Common myeloid progenitor, CD34-positive (primary cell): Measurements from ENCODE around the gene TJP3.
"Not testable (repeated sequence)": the region's sequence is repeated elsewhere in the genome, so short reads cannot be mapped to it uniquely, and the experiment has no call there.

Source experiments
- CTCF ChIA-PET: fragments of 350-600 bp; sonication (Branson Sonifier 250); formaldehyde crosslinking; loops from one replicate; lab custom pipeline; 2021; ENCODE audit warnings: antibody characterized with exemption; lab: Charles Lee
- POLR2A ChIA-PET: fragments of 350-600 bp; sonication (Branson Sonifier 250); formaldehyde crosslinking; loops from one replicate; lab custom pipeline; 2021; ENCODE audit warnings: antibody characterized with exemption; lab: Charles Lee
- DNase-seq, 3 donors: peaks; one replicate each; pipeline versions ENCODE4 v3.0.0 to v3.0.0-alpha.2; 2013
- H3K27ac ChIP-seq, 2 experiments: 1 replicate in 1 of 2; 2 replicates in 1 of 2; pipeline ENCODE4 v1.7.0; 2013; ENCODE audit warnings: inconsistent platforms in 2 of 2, low read length in 2 of 2, mild to moderate bottlenecking in 2 of 2, low read depth in 1 of 2, moderate library complexity in 1 of 2; ENCODE audit not compliant: severe bottlenecking in 2 of 2, insufficient read depth in 1 of 2, poor library complexity in 1 of 2
- H3K27me3 ChIP-seq, 5 experiments: replicated peaks in 2 of 5; 1 replicate in 3 of 5; 2 replicates in 2 of 5; pipeline versions ENCODE4 v1.6.1 to v1.7.0; 2013; ENCODE audit warnings: low read length in 4 of 5, mild to moderate bottlenecking in 2 of 5, moderate library complexity in 2 of 5, inconsistent platforms in 1 of 5; ENCODE audit not compliant: insufficient read depth in 5 of 5, control insufficient read depth in 4 of 5
- H3K36me3 ChIP-seq, 4 experiments: 1 replicate in 2 of 4; 2 replicates in 2 of 4; pipeline versions ENCODE4 v1.6.1 to v1.7.0; 2013; ENCODE audit warnings: low read length in 3 of 4, control low read depth in 1 of 4, mild to moderate bottlenecking in 1 of 4; ENCODE audit not compliant: control insufficient read depth in 4 of 4, insufficient read depth in 4 of 4
- H3K4me1 ChIP-seq, 4 experiments: 1 replicate in 3 of 4; 2 replicates in 1 of 4; pipeline versions ENCODE4 v1.6.1 to v1.7.1; 2013; ENCODE audit warnings: low read length in 3 of 4, mild to moderate bottlenecking in 3 of 4, control low read depth in 1 of 4, inconsistent platforms in 1 of 4, moderate library complexity in 1 of 4; ENCODE audit not compliant: control insufficient read depth in 4 of 4, insufficient read depth in 4 of 4; ENCODE audit errors: control extremely low read depth in 1 of 4
- H3K4me3 ChIP-seq, 7 experiments: 1 replicate in 4 of 7; 2 replicates in 3 of 7; pipeline versions ENCODE4 v1.5.1 to v1.7.0; 2013; ENCODE audit warnings: mild to moderate bottlenecking in 7 of 7, low read length in 6 of 7, moderate library complexity in 6 of 7, inconsistent platforms in 2 of 7, low read depth in 2 of 7, control low read depth in 1 of 7; ENCODE audit not compliant: insufficient read depth in 4 of 7, control insufficient read depth in 1 of 7; ENCODE audit errors: extremely low read depth in 1 of 7
- H3K9me3 ChIP-seq, 5 experiments: 1 replicate in 4 of 5; 2 replicates in 1 of 5; pipeline versions ENCODE4 v1.6.1 to v1.7.1; 2013; ENCODE audit warnings: low read length in 4 of 5, mild to moderate bottlenecking in 2 of 5, inconsistent platforms in 1 of 5, low read depth in 1 of 5, moderate library complexity in 1 of 5; ENCODE audit not compliant: control insufficient read depth in 4 of 5, insufficient read depth in 2 of 5; ENCODE audit errors: control extremely low read depth in 1 of 5
- WGBS: methylation state at CpG from one replicate; pipeline ENCODE4 v1.1.5; 2013; ENCODE audit not compliant: insufficient coverage; 5-methylcytosine and 5-hydroxymethylcytosine counted together

Gene TJP3

DNA sequence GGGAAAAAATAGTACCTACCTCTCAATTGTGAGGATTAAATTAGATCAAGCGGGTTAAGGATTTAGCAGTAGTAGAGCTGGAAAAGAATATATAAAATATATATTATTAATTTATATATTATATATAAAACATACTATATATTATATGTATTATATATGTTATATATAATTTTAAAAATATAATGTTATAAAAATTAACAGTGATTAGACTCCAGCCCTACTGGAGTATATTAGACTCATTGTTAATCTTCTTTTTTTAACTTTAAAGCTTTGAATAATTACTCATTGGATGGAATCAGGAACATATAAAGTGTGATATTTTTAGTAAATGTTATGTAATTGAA lies 53.9 kb downstream of the TJP3 start:
- no CpG with 5 or more reads among the region's 1 CpG for WGBS
- H3K27me3 ChIP-seq: no peaks in the 10 kb centered on the region
- no peak for DNase-seq
- peak overlapping the region in 3 of 7 experiments; percentile 92 to 97 (median 95) for H3K4me3 ChIP-seq
- H3K9me3 ChIP-seq: no peaks in the 10 kb centered on the region
- H3K4me1 ChIP-seq: peaks cover 4 to 20% (median 15%) of the 10 kb centered on the region in 4 experiments
- ChIA-PET CTCF (interaction anchor here (0.6 to 2.7 kb wide), 14 partner anchors 10 to 223 kb away, joined by 3 to 14 read pairs (median 4); partner anchors contain the start of genes EEF2 and RAX2), POLR2A (interaction anchor here (0.8 to 1.4 kb wide), 4 partner anchors 18 to 208 kb away, joined by 3 to 10 read pairs (median 3); no protein-coding TSS in a partner anchor)
- H3K27ac ChIP-seq: peak overlapping the region; percentile 99 to 100
- H3K36me3 ChIP-seq: peaks cover 0 to 31% (median 21%) of the 10 kb centered on the region in 4 experiments

DNA sequence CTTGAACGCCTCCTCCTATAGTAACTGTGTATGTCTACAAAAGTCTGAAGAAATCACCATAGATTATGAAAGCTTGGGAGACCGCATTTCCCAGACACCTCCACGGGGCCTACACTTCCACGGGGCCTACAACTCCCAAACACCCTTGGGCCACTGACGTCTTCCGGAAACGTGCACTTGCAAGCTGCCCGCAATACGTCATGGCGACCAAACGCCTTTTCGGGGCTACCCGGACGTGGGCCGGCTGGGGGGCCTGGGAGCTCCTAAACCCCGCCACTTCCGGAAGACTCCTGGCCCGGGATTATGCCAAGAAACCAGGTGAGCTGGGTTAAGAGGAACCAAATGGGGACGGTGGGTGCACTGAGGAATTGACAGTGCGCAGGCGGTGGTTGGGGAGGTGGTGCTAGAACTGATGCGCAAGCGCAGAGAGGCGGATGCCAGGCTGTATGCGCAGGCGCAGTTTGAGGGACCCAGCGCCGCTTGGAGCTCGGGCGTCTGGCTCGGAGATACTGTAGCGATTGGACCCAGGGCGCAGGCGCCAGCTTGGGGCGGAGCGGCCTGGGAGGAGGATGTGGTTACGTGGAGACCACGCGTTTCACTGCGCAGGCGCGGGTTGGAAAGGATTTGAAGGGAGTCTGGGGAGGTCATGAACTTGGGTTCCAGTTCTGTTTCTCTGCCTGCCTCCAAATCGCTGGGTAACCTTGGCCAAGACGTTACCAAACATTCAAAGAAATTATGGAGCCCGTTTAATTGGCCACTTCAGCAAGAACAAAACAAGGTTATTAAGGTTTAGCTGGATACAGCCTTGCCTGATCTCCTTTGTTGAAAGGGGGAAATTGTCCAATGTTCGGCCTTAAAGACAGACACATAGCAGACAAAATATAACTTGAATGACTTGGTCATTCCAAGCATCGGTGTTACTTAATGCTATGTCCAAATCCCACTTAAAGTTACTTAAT lies 54.6 kb downstream of the TJP3 start, which contains the start of gene MRPL54:
Gene MRPL54, plus strand, starts transcription at position 182 of the 959 bp plus-strand sequence. Its CDS starts 19 bp downstream, at position 201.
- peak within 1 kb of the TSS; percentile 80 to 97 (median 92) for H3K4me3 ChIP-seq
- ChIA-PET POLR2A (interaction anchor here (0.6 to 1.4 kb wide), 7 partner anchors 8 to 223 kb away, joined by 3 to 10 read pairs (median 3); partner anchors contain the start of gene EEF2), CTCF (interaction anchor here (0.6 to 2.7 kb wide), 16 partner anchors 9 to 223 kb away, joined by 3 to 14 read pairs (median 3); partner anchors contain the start of genes EEF2 and RAX2)
- H3K4me1 ChIP-seq: peaks cover 4 to 20% (median 15%) of the 10 kb centered on the region in 4 experiments
- H3K36me3 ChIP-seq: peaks cover 0 to 36% (median 26%) of the 10 kb centered on the region in 4 experiments
- peak; percentile 99 for DNase-seq
- WGBS: 1% methylated on average over 32 of the region's 47 CpGs
- no peaks in the 10 kb centered on the region for H3K27me3 ChIP-seq
- peak within 1 kb of the TSS; percentile 99 to 100 for H3K27ac ChIP-seq
- no peaks in the 10 kb centered on the region for H3K9me3 ChIP-seq

DNA sequence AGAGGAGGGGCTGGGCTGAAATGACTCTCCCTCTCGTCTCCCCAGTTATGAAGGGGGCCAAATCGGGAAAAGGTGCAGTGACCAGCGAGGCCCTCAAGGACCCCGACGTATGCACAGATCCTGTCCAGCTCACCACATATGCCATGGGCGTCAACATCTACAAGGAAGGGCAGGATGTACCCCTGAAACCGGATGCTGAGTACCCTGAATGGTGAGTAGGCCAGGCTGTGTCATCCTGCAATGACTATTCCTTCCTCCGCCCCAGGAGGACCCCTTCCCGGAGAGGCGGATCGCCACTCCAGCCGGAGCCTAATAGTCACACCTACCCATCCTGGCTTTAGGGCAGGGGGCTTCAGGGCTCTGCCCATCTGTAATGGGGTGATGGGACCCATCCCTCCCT lies 56.9 kb downstream of the TJP3 start:
- ChIA-PET CTCF (no interaction called here), POLR2A (no interaction called here)
- Histone ChIP-seq H3K4me3 (no peak overlapping the region), H3K27ac (no peak overlapping the region), H3K36me3 (peaks cover 0 to 31% (median 27%) of the 10 kb centered on the region in 4 experiments), H3K4me1 (peaks cover 4 to 20% (median 14%) of the 10 kb centered on the region in 4 experiments), H3K9me3 (no peaks in the 10 kb centered on the region), H3K27me3 (no peaks in the 10 kb centered on the region)
- WGBS: 98% methylated on average over 12 of the region's 12 CpGs
- no peak for DNase-seq

DNA sequence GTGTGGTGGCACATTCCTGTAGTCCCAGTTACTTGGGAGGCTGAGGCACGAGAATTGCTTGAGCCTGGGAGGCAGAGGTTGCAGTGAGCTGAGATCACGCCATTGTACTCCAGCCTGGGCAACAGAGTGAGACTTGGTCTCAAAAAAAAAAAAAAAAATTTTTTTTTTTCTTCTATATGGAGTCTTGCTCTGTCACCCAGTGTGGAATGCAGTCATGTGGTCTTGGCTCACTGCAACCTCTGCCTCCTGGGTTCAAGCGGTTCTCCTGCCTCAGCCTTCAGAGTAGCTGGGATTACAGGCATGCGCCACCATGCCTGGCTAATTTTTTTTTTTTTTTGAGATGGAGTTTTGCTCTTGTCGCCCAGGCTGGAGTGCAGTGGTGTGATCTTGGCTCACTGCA lies 57.6 kb downstream of the TJP3 start:
- H3K27me3 ChIP-seq, DNase-seq, H3K4me3 ChIP-seq, H3K9me3 ChIP-seq, H3K27ac ChIP-seq, CTCF ChIA-PET: not testable (repeated sequence)
- 90% methylated on average over 2 of the region's 5 CpGs for WGBS
- Histone ChIP-seq H3K36me3 (peaks cover 0 to 31% (median 26%) of the 10 kb centered on the region in 4 experiments), H3K4me1 (peaks cover 4 to 17% (median 12%) of the 10 kb centered on the region in 4 experiments)
- POLR2A ChIA-PET: interaction anchor here (0.6 kb wide), 1 partner anchor 111 kb away, joined by 4 read pairs; no protein-coding TSS in a partner anchor

DNA sequence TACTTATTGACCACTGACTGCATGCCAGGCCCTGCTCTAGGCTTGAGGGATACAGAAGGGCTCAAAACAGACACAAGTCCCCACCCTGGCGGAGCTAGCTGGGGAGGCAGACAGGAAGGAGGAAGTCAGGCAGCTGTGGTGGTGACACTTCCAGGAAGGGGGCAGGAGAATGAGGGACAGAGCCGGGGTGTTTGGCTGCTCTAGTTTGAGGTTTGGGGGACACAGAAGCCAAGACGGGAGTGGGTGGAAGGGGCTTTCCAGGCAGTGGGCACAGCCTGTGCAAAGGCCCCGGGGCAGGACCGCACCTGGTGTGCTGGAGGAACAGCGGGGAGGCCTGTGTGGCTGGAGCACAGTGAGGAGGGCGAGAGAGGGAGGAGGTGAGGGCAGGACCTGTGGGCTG lies 58.3 kb downstream of the TJP3 start:
- DNase-seq: no peak
- POLR2A ChIA-PET: interaction anchor here (0.6 kb wide), 1 partner anchor 111 kb away, joined by 4 read pairs; no protein-coding TSS in a partner anchor
- CTCF ChIA-PET: interaction anchor here (0.9 kb wide), 1 partner anchor 10 kb away, joined by 3 read pairs; no protein-coding TSS in a partner anchor

DNA sequence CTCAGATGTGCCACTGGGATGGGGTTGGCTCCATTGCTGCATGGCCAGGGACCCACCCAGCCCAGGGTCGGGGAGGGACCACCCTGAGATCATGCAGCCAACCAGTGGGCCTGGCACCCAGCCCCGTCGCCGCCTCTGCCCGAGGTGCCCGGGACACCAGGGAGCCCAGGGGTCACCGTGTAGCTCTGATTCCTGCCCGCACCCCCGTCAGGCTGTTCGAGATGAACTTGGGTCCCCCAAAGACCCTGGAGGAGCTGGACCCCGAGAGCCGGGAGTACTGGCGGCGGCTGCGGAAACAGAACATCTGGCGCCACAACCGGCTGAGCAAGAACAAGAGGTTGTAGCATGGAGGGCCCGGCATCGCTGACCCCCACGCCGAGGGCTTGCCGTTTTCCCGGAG lies 58.9 kb downstream of the TJP3 start:
- no peak overlapping the region for H3K27ac ChIP-seq
- ChIA-PET CTCF (interaction anchor here (0.9 to 1.1 kb wide), 2 partner anchors 11 to 13 kb away, joined by 3 read pairs; no protein-coding TSS in a partner anchor), POLR2A (no interaction called here)
- DNase-seq: no peak
- WGBS: 95% methylated on average over 21 of the region's 23 CpGs
- H3K9me3 ChIP-seq: no peaks in the 10 kb centered on the region
- H3K4me1 ChIP-seq: peaks cover 0 to 6% (median 5%) of the 10 kb centered on the region in 4 experiments
- no peak overlapping the region for H3K4me3 ChIP-seq
- H3K27me3 ChIP-seq: no peaks in the 10 kb centered on the region
- peaks cover 0 to 31% (median 26%) of the 10 kb centered on the region in 4 experiments for H3K36me3 ChIP-seq

More for the DNA sequence above, 58.3 kb downstream of the TJP3 start:
- H3K4me3 ChIP-seq: no peak overlapping the region
- H3K27ac ChIP-seq: no peak overlapping the region
- H3K4me1 ChIP-seq: peaks cover 4 to 11% (median 7%) of the 10 kb centered on the region in 4 experiments
- 79% methylated on average over 7 of the region's 7 CpGs for WGBS
- no peaks in the 10 kb centered on the region for H3K27me3 ChIP-seq
- peaks cover 0 to 31% (median 26%) of the 10 kb centered on the region in 4 experiments for H3K36me3 ChIP-seq
- H3K9me3 ChIP-seq: no peaks in the 10 kb centered on the region
